ENCODE measurements around the gene PTTG2.
"Not testable (repeated sequence)": the region's sequence is repeated elsewhere in the genome, so short reads cannot be mapped to it uniquely, and the experiment has no call there.

Gene PTTG2

DNA sequence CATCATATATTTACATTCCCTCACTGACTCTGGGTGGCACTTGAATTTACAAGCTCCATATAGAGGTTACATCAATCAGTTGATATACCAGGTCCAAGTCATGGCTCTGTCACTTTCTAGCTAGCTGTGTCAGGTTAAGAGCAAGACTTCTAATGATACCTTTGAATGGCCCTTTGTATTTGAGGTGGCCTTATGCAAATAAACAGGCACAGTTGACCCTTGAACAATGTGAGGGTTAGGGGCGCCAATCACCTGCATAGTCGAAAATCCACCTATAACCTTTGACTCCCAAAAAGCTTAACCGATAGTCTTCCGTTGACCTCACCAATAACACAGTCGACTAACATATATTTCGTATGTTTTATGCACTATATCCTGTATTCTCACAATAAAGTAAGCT lies 1.3 kb upstream of the PTTG2 start:
- no peaks in the 10 kb centered on the region for H3K4me1 ChIP-seq (ENCODE audit: insufficient read depth, low read length)
- H3K27me3 ChIP-seq (ENCODE audit: insufficient read depth, low read length): no peaks in the 10 kb centered on the region
- whole genome bisulfite sequencing: 85% methylated on average over 6 of the region's 6 CpGs
- H3K9ac ChIP-seq (ENCODE audit: low read depth, low read length): no peak overlapping the region
- H3K4me3 ChIP-seq (ENCODE audit: low read length): no peak overlapping the region
- H3K27ac ChIP-seq (ENCODE audit: low read depth, low read length): no peak overlapping the region
- H3K36me3 ChIP-seq (ENCODE audit: insufficient read depth, low read length): no peaks in the 10 kb centered on the region
- no peaks in the 10 kb centered on the region for H3K9me3 ChIP-seq (ENCODE audit: insufficient read depth, low read depth, low read length)

GRCh38 chr4:37960679-37961450 lies 667 bp downstream of the PTTG2 start:
- WGBS: 92% methylated on average over 5 of the region's 5 CpGs
- Histone ChIP-seq H3K9me3 (ENCODE audit: insufficient read depth, low read depth, low read length) (no peaks in the 10 kb centered on the region), H3K27me3 (ENCODE audit: insufficient read depth, low read length) (no peaks in the 10 kb centered on the region), H3K4me3 (ENCODE audit: low read length) (no peak overlapping the region), H3K4me1 (ENCODE audit: insufficient read depth, low read length) (no peaks in the 10 kb centered on the region), H3K9ac (ENCODE audit: low read depth, low read length) (no peak overlapping the region), H3K36me3 (ENCODE audit: insufficient read depth, low read length) (no peaks in the 10 kb centered on the region), H3K27ac (ENCODE audit: low read depth, low read length) (no peak overlapping the region)

DNA sequence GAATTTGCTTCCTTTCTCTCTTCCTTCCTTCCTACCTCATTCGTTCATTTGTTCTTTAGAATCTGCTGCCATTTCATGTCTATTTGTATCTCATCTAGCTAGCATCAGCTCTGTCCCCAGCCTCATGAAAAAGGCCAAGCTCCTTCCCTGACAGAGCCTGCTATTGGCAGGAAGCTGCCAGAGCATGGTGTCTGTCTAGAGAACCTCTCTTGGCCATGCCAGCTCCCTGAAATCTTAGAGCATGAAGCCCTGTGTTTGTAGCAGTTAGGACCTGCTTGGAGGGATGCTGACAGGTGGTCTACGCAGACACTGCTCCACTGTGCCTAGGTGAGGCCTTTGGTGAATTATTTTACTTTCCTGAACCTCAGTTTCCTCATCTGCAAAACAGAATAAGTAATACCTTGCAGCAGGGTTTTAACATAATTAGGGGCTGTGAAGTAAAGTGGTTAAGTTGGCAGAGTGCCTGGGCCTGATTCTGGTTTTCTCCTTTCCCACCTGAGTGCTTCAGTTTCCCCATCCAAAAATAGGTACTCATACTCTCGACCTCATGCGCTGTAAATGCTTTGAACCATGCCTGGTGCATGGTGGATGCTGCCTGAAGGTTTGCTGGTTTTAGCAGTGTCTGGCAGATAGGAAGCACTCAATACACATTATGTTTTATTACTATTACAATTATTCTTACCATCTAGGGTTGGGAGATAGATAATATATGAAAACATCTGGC lies 4.7 kb downstream of the PTTG2 start:
- 97% methylated on average over 4 of the region's 4 CpGs for WGBS
- Histone ChIP-seq H3K9ac (ENCODE audit: low read depth, low read length) (no peak overlapping the region), H3K4me1 (ENCODE audit: insufficient read depth, low read length) (no peaks in the 10 kb centered on the region), H3K27ac (ENCODE audit: low read depth, low read length) (no peak overlapping the region), H3K4me3 (ENCODE audit: low read length) (no peak overlapping the region), H3K27me3 (ENCODE audit: insufficient read depth, low read length) (no peaks in the 10 kb centered on the region), H3K9me3 (ENCODE audit: insufficient read depth, low read depth, low read length) (no peaks in the 10 kb centered on the region), H3K36me3 (ENCODE audit: insufficient read depth, low read length) (no peaks in the 10 kb centered on the region)

- Histone ChIP-seq H3K9me3 (ENCODE audit: insufficient read depth, low read depth, low read length) (no peaks in the 10 kb centered on the region), H3K4me3 (ENCODE audit: low read length) (no peak overlapping the region), H3K36me3 (ENCODE audit: insufficient read depth, low read length) (no peaks in the 10 kb centered on the region), H3K27ac (ENCODE audit: low read depth, low read length) (no peak overlapping the region), H3K4me1 (ENCODE audit: insufficient read depth, low read length) (no peaks in the 10 kb centered on the region), H3K27me3 (ENCODE audit: insufficient read depth, low read length) (no peaks in the 10 kb centered on the region), H3K9ac (ENCODE audit: low read depth, low read length) (no peak overlapping the region)
- 95% methylated on average over 3 of the region's 3 CpGs for WGBS
Observed at GRCh38 chr4:37966044-37966443, 5.8 kb downstream of the PTTG2 start.

DNA sequence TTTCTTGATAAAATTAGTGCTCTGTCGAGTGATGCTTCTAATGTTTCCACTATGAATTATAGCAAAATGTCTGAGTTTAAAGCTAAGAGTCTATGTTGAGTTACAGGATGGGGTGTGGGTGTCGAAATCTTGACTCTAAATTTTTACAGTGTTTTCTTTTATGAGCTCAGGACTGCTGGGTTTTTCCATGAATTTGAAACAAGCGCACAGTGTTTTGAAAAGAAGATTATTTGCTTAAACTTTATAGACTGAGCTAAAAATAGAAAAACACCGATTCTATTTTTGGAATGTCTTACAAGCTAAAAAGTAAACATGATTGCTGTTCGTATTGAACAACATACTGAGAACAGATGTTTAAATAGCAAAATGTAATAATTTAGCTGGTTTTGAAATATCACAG lies 7.5 kb downstream of the PTTG2 start:
- WGBS: 91% methylated on average over 5 of the region's 5 CpGs
- no peak overlapping the region for H3K27ac ChIP-seq (ENCODE audit: low read depth, low read length)
- H3K4me3 ChIP-seq (ENCODE audit: low read length): no peak overlapping the region
- H3K27me3 ChIP-seq (ENCODE audit: insufficient read depth, low read length): no peaks in the 10 kb centered on the region
- no peak overlapping the region for H3K9ac ChIP-seq (ENCODE audit: low read depth, low read length)
- H3K9me3 ChIP-seq (ENCODE audit: insufficient read depth, low read depth, low read length): no peaks in the 10 kb centered on the region
- no peaks in the 10 kb centered on the region for H3K4me1 ChIP-seq (ENCODE audit: insufficient read depth, low read length)
- no peaks in the 10 kb centered on the region for H3K36me3 ChIP-seq (ENCODE audit: insufficient read depth, low read length)

- no peak overlapping the region for H3K4me3 ChIP-seq (ENCODE audit: low read length)
- no peaks in the 10 kb centered on the region for H3K27me3 ChIP-seq (ENCODE audit: insufficient read depth, low read length)
- no peak overlapping the region for H3K27ac ChIP-seq (ENCODE audit: low read depth, low read length)
- H3K36me3 ChIP-seq (ENCODE audit: insufficient read depth, low read length): no peaks in the 10 kb centered on the region
- no peaks in the 10 kb centered on the region for H3K4me1 ChIP-seq (ENCODE audit: insufficient read depth, low read length)
- no peak overlapping the region for H3K9ac ChIP-seq (ENCODE audit: low read depth, low read length)
- WGBS: 92% methylated on average over 3 of the region's 3 CpGs
- H3K9me3 ChIP-seq (ENCODE audit: insufficient read depth, low read depth, low read length): no peaks in the 10 kb centered on the region
Observed at GRCh38 chr4:37968747-37969146, 8.5 kb downstream of the PTTG2 start.

GRCh38 chr4:37970702-37971101 lies 10.5 kb downstream of the PTTG2 start:
- no peaks in the 10 kb centered on the region for H3K9me3 ChIP-seq (ENCODE audit: insufficient read depth, low read depth, low read length)
- 100% methylated on average over 1 of the region's 1 CpG for WGBS
- H3K9ac ChIP-seq (ENCODE audit: low read depth, low read length): no peak overlapping the region
- H3K4me3 ChIP-seq (ENCODE audit: low read length): no peak overlapping the region
- no peaks in the 10 kb centered on the region for H3K36me3 ChIP-seq (ENCODE audit: insufficient read depth, low read length)
- no peaks in the 10 kb centered on the region for H3K4me1 ChIP-seq (ENCODE audit: insufficient read depth, low read length)
- H3K27me3 ChIP-seq (ENCODE audit: insufficient read depth, low read length): no peaks in the 10 kb centered on the region
- no peak overlapping the region for H3K27ac ChIP-seq (ENCODE audit: low read depth, low read length)

DNA sequence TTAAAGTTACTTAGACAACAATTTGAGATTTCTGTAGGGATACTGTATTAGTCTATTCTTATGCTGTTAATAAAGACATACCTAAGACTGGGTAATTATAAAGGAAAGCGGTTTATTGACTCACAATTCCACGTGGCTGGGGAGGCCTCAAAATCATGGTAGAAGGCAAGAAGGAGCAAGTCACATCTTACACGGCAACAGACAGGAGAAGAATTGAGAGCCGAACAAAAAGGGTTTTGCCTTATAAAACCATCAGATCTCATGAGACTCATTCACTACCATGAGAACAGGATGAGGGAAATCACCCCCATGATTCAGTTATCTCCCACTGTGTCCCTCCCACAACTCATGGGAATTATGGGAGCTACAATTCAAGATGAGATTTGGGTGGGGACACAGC lies 11.0 kb downstream of the PTTG2 start:
- Histone ChIP-seq H3K36me3 (ENCODE audit: insufficient read depth, low read length) (no peaks in the 10 kb centered on the region), H3K9me3 (ENCODE audit: insufficient read depth, low read depth, low read length) (no peaks in the 10 kb centered on the region), H3K27me3 (ENCODE audit: insufficient read depth, low read length) (no peaks in the 10 kb centered on the region), H3K9ac (ENCODE audit: low read depth, low read length) (no peak overlapping the region), H3K27ac (ENCODE audit: low read depth, low read length) (no peak overlapping the region), H3K4me3 (ENCODE audit: low read length) (no peak overlapping the region), H3K4me1 (ENCODE audit: insufficient read depth, low read length) (peaks cover 4% of the 10 kb centered on the region; the same call in 1 of the 2 replicates)
- WGBS: 91% methylated on average over 4 of the region's 4 CpGs

GRCh38 chr4:37973441-37973840 lies 13.2 kb downstream of the PTTG2 start:
- Histone ChIP-seq H3K4me1 (ENCODE audit: insufficient read depth, low read length) (peaks cover 16% of the 10 kb centered on the region), H3K36me3 (ENCODE audit: insufficient read depth, low read length) (no peaks in the 10 kb centered on the region), H3K27me3 (ENCODE audit: insufficient read depth, low read length) (no peaks in the 10 kb centered on the region), H3K9ac (ENCODE audit: low read depth, low read length) (no peak overlapping the region), H3K9me3 (ENCODE audit: insufficient read depth, low read depth, low read length) (no peaks in the 10 kb centered on the region), H3K4me3 (ENCODE audit: low read length) (no peak overlapping the region), H3K27ac (ENCODE audit: low read depth, low read length) (no peak overlapping the region)
- WGBS: 94% methylated on average over 3 of the region's 3 CpGs

- not testable (repeated sequence) for H3K4me3 ChIP-seq (ENCODE audit: low read length); H3K36me3 ChIP-seq (ENCODE audit: insufficient read depth, low read length); H3K9ac ChIP-seq (ENCODE audit: low read depth, low read length); H3K27ac ChIP-seq (ENCODE audit: low read depth, low read length); H3K27me3 ChIP-seq (ENCODE audit: insufficient read depth, low read length); H3K9me3 ChIP-seq (ENCODE audit: insufficient read depth, low read depth, low read length)
- 86% methylated on average over 11 of the region's 13 CpGs for WGBS
- peaks cover 24% of the 10 kb centered on the region for H3K4me1 ChIP-seq (ENCODE audit: insufficient read depth, low read length)
Observed at GRCh38 chr4:37975321-37975822, 15.2 kb downstream of the PTTG2 start.

GRCh38 chr4:37976507-37976906 lies 16.3 kb downstream of the PTTG2 start:
- Histone ChIP-seq H3K27me3 (ENCODE audit: insufficient read depth, low read length) (no peaks in the 10 kb centered on the region), H3K9ac (ENCODE audit: low read depth, low read length) (peak overlapping the region; percentile 82), H3K9me3 (ENCODE audit: insufficient read depth, low read depth, low read length) (no peaks in the 10 kb centered on the region), H3K4me1 (ENCODE audit: insufficient read depth, low read length) (peaks cover 28% of the 10 kb centered on the region), H3K27ac (ENCODE audit: low read depth, low read length) (peak overlapping the region; percentile 89), H3K36me3 (ENCODE audit: insufficient read depth, low read length) (no peaks in the 10 kb centered on the region), H3K4me3 (ENCODE audit: low read length) (peak overlapping the region; percentile 57)
- WGBS: 48% methylated on average over 2 of the region's 3 CpGs
